Sigmoid colon (tissue), 4 donors: ENCODE results near the gene CNOT1.

Experiments used
- EP300 ChIP-seq, 4 donors: sonication (generic); formaldehyde crosslinking; IDR thresholded peaks; one replicate each; pipeline ENCODE4 v1.6.1; 2017; ENCODE audit warnings: antibody characterized with exemption in 4 of 4
- POLR2A ChIP-seq, 2 donors: fragments of 450-650 bp; IDR thresholded peaks; one replicate each; pipeline ENCODE4 v1.6.1; 2016; ENCODE audit warnings: antibody characterized with exemption in 2 of 2, mild to moderate bottlenecking in 2 of 2, moderate library complexity in 2 of 2
- POLR2AphosphoS5 ChIP-seq, 4 donors: sonication (generic); formaldehyde crosslinking; IDR thresholded peaks; one replicate each; pipeline ENCODE4 v1.6.1; 2017; ENCODE audit warnings: antibody characterized with exemption in 4 of 4
- TF ChIP-seq, protein P1 (sequence below), 4 experiments: fragments of 450-650 bp in 3 of 4; fragments of 200-600 bp in 1 of 4; IDR thresholded peaks; one replicate each; pipeline ENCODE4 v1.5.1; 2016 to 2019; ENCODE audit warnings: antibody characterized with exemption in 4 of 4, mild to moderate bottlenecking in 3 of 4, moderate library complexity in 2 of 4

DNA sequence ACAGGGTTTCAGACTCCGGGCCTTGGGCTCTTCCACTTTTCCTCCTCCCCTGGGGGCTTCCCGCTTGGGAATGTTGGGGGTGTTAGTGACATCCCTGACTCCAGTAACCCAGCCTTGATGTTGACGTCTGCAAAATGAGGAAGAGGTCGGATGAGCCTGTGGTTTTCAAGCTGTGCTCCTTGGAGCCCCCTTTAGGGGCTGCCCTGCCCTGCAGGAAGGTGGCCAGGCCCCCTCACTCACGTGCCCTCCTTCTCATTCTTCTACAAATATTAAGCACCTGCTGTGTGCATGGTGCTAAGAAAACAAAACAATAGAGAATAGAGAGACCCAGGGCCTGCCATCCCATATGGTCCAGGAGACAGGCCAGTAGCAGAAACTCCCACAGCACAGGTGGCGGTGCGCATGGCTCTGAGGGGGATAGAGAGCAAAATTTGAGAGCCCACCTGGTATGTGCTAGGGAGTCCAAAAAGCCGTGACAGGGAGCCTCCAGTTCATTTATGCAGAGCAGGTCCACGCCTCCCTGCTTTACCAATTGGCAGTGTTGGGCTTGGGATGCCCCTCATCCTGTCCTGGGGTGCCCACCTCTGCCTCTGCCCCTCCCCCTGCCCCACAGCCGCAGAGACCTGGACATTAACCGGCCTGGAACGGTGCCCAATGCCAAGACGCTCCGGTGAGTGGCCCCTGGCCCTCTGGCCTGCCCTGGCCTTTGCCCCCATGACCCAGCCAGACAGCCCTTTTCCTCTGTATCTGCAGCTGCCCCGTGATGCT, 122.2 kb downstream of the CNOT1 start:
- TF ChIP-seq POLR2A (IDR thresholded peaks at IDR 0.05) (no peak), POLR2AphosphoS5 (IDR thresholded peaks at IDR 0.05) (no peak), EP300 (IDR thresholded peaks at IDR 0.05) (no peak)
- TF ChIP-seq, protein P1, sequence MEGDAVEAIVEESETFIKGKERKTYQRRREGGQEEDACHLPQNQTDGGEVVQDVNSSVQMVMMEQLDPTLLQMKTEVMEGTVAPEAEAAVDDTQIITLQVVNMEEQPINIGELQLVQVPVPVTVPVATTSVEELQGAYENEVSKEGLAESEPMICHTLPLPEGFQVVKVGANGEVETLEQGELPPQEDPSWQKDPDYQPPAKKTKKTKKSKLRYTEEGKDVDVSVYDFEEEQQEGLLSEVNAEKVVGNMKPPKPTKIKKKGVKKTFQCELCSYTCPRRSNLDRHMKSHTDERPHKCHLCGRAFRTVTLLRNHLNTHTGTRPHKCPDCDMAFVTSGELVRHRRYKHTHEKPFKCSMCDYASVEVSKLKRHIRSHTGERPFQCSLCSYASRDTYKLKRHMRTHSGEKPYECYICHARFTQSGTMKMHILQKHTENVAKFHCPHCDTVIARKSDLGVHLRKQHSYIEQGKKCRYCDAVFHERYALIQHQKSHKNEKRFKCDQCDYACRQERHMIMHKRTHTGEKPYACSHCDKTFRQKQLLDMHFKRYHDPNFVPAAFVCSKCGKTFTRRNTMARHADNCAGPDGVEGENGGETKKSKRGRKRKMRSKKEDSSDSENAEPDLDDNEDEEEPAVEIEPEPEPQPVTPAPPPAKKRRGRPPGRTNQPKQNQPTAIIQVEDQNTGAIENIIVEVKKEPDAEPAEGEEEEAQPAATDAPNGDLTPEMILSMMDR (IDR thresholded peaks at IDR 0.05): no peak
